Suprapubic skin (tissue), 4 donors: ENCODE results near the gene ARMH3. TPM values are rescaled to one million over a fixed set of nuclear protein-coding genes. Genes with fewer than 3 reads are reported as not detected.

Experiments used
- DNase-seq, 2 donors: peaks; one replicate each; pipeline ENCODE4 v3.0.0-alpha.2; 2019; ENCODE audit warnings: low spot score in 2 of 2
- H3K27ac ChIP-seq: fragments of 200-600 bp; sonication (generic); one replicate; pipeline ENCODE4 v1.5.1; 2019
- H3K27me3 ChIP-seq: fragments of 200-600 bp; sonication (generic); one replicate; pipeline ENCODE4 v1.5.1; 2019
- H3K36me3 ChIP-seq: fragments of 200-600 bp; sonication (generic); one replicate; pipeline ENCODE4 v1.5.1; 2019
- H3K4me1 ChIP-seq: fragments of 200-600 bp; sonication (generic); one replicate; pipeline ENCODE4 v1.5.1; 2019
- H3K4me3 ChIP-seq: fragments of 200-600 bp; sonication (generic); one replicate; pipeline ENCODE4 v1.5.1; 2019; ENCODE audit warnings: mild to moderate bottlenecking
- H3K9me3 ChIP-seq: fragments of 200-600 bp; sonication (generic); one replicate; pipeline ENCODE4 v1.5.1; 2019
- CTCF ChIP-seq, 2 donors: fragments of 200-600 bp in 1 of 2; fragments of 450-650 bp in 1 of 2; sonication (generic) in 1 of 2; IDR thresholded peaks; one replicate each; pipeline ENCODE4 v1.5.1; 2016 to 2019; ENCODE audit warnings: antibody characterized with exemption in 2 of 2, mild to moderate bottlenecking in 1 of 2, moderate library complexity in 1 of 2
- EP300 ChIP-seq: sonication (generic); formaldehyde crosslinking; IDR thresholded peaks from one replicate; pipeline ENCODE4 v1.6.1; 2017; ENCODE audit warnings: antibody characterized with exemption
- POLR2A ChIP-seq, 2 donors: fragments of 450-650 bp; IDR thresholded peaks; one replicate each; pipeline ENCODE4 v1.6.1; 2017; ENCODE audit warnings: antibody characterized with exemption in 2 of 2, mild to moderate bottlenecking in 2 of 2, moderate library complexity in 2 of 2
- POLR2AphosphoS5 ChIP-seq, 3 donors: sonication (generic); formaldehyde crosslinking; IDR thresholded peaks; one replicate each; pipeline ENCODE4 v1.6.1; 2017; ENCODE audit warnings: antibody characterized with exemption in 3 of 3
- WGBS: methylation state at CpG from one replicate; pipeline ENCODE4 v1.1.5; 2018; 5-methylcytosine and 5-hydroxymethylcytosine counted together
- total RNA-seq, 4 donors: library from RNA; depleted of rRNA; stranded (reverse); fragments of >200 nt; gene quantifications; one replicate each; pipeline ENCODE4 v1.1.0, GENCODE V29; 2016

ARMH3 gene
- total RNA-seq, 4 donors from 2014 or later: 12.1 to 25.7 (median 20.4) TPM

DNA sequence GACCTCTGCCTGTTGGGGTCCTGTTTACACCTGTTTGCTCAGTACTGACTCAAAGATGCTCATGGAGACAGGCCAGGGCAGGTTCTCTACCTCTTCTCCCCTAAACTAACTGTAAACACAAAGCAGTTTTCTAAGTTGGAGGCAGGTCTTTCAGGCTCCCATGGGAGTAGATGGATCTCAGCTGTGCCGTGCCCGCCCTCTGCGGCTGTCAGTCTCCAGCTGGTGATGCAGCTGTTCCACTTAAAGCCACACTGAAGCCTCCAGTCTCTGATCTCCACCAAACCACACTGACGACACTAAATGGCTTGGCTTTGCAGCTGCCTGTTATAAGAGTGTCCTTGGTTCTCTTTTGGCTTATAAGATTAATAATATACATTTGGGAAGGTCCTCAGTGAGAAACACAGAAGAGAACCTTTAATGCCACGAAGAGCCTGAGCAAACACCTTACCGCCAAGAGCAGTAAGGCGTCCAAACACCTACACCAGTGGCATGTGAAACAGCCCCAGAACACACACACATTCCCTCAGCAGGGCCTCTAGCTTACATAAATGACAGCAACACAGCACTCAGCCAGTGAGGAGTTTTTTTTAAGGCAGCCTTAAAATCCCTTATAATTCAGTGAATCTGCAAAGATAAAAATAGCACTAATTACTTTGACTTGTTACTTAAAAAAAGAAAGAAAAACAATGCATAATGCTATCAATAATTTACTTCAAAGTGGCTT lies 152.0 kb downstream of the ARMH3 start:
- Histone ChIP-seq H3K4me1 (no peaks in the 10 kb centered on the region), H3K36me3 (peaks cover 10% of the 10 kb centered on the region), H3K9me3 (no peaks in the 10 kb centered on the region), H3K27me3 (no peaks in the 10 kb centered on the region), H3K27ac (no peak overlapping the region), H3K4me3 (no peak overlapping the region)
- TF ChIP-seq EP300: no peak
- TF ChIP-seq POLR2AphosphoS5 (IDR thresholded peaks at IDR 0.05): no peak
- TF ChIP-seq CTCF (IDR thresholded peaks at IDR 0.05): no peak
- TF ChIP-seq POLR2A (IDR thresholded peaks at IDR 0.05): no peak
- DNase-seq: no peak
- WGBS: 86% methylated on average over 7 of the region's 7 CpGs

DNA sequence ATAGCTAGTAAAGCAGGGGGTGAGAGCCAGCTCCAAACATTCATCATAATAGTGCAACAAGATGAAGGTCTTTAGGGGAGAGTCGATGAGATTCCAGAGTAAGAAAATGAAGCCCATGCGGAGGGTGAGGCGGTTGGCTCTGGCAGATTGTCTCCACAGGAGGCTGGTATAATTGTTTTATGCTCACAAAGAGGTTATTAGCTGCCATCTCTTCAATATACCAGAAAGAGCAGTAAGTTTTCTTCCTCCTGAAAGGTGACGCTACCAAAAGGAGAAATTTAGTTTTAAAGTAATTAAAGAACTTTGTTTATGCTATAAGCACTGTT lies 153.2 kb downstream of the ARMH3 start:
- WGBS: 90% methylated on average over 4 of the region's 4 CpGs
- DNase-seq: no peak
- Histone ChIP-seq H3K36me3 (peaks cover 10% of the 10 kb centered on the region), H3K9me3 (no peaks in the 10 kb centered on the region), H3K4me3 (no peak overlapping the region), H3K27ac (no peak overlapping the region), H3K4me1 (no peaks in the 10 kb centered on the region), H3K27me3 (no peaks in the 10 kb centered on the region)
- TF ChIP-seq POLR2A (IDR thresholded peaks at IDR 0.05) (no peak), EP300 (no peak), CTCF (IDR thresholded peaks at IDR 0.05) (no peak), POLR2AphosphoS5 (IDR thresholded peaks at IDR 0.05) (no peak)

DNA sequence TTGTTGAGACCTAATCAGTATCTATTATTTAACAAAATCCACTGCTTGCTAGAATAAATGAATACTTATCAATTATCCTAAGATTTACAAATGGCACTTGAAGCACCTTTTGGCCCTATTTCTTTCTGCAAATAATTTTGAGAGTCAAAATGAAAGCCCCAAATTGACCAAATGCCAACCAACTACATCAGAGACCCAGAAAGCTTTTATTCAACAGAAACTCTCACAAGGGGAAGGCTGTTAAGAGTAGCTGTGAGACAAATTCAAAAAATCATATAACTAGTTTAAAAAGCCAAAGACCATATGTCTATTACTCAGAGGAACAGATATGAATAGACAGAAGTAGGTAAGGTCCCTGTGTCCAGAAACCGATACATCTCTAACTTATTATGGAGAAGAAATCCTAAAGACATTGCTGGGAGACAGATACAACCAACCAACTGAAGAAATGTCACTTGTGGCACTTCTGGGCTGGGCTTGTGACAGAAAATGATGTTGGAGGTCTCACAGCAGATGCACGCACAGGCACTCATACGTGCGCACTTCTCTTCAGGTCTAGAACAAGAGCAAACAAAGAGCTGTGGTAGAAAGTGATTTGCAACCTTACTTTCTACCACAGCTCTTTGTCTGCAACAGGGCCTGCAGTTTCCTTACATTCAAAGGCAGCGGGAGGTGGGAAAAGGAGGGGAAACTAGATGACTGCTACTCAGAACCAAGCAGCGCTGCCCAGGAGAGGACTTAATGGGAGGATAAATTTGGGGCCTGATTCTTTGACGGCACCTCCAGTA lies 153.7 kb downstream of the ARMH3 start:
- Histone ChIP-seq H3K36me3 (peaks cover 10% of the 10 kb centered on the region), H3K27ac (no peak overlapping the region), H3K9me3 (no peaks in the 10 kb centered on the region), H3K4me3 (no peak overlapping the region), H3K4me1 (no peaks in the 10 kb centered on the region), H3K27me3 (no peaks in the 10 kb centered on the region)
- TF ChIP-seq POLR2A (IDR thresholded peaks at IDR 0.05): no peak
- no peak for TF ChIP-seq EP300
- TF ChIP-seq CTCF (IDR thresholded peaks at IDR 0.05): no peak
- TF ChIP-seq POLR2AphosphoS5 (IDR thresholded peaks at IDR 0.05): no peak
- WGBS: 95% methylated on average over 7 of the region's 7 CpGs
- DNase-seq: no peak

GRCh38 chr10:101901340-101901739 lies 154.6 kb downstream of the ARMH3 start:
- no peaks in the 10 kb centered on the region for H3K27me3 ChIP-seq
- peaks cover 10% of the 10 kb centered on the region for H3K36me3 ChIP-seq
- 82% methylated on average over 6 of the region's 6 CpGs for WGBS
- H3K4me3 ChIP-seq: no peak overlapping the region
- H3K27ac ChIP-seq: no peak overlapping the region
- no peak for DNase-seq
- H3K9me3 ChIP-seq: no peaks in the 10 kb centered on the region
- H3K4me1 ChIP-seq: no peaks in the 10 kb centered on the region
- TF ChIP-seq POLR2A (IDR thresholded peaks at IDR 0.05) (no peak), EP300 (no peak), CTCF (IDR thresholded peaks at IDR 0.05) (no peak), POLR2AphosphoS5 (IDR thresholded peaks at IDR 0.05) (no peak)

DNA sequence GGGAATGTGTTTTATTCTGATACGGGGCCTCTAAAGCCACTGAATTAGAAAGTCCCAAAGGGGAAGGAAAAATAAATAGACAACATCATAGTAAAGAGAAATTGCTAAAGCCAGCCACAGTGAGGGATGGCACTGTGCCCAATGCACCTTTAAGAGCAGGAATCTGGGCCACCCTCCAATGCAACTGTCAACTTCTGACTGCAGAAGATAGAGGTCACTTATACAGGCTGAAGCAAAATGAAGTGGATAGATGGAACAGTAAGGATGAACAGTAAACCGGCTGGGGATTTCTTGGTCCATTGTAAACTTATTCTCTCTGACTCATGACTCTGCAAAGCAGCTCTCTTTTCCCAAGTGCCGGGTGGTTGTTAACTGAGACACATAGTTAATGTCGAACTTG lies 158.3 kb downstream of the ARMH3 start:
- Histone ChIP-seq H3K36me3 (peaks cover 3% of the 10 kb centered on the region), H3K9me3 (no peaks in the 10 kb centered on the region), H3K4me1 (no peaks in the 10 kb centered on the region), H3K27ac (no peak overlapping the region), H3K4me3 (no peak overlapping the region), H3K27me3 (no peaks in the 10 kb centered on the region)
- 72% methylated on average over 4 of the region's 4 CpGs for WGBS
- no peak for DNase-seq
- TF ChIP-seq POLR2AphosphoS5 (IDR thresholded peaks at IDR 0.05): no peak
- TF ChIP-seq CTCF (IDR thresholded peaks at IDR 0.05): no peak
- TF ChIP-seq EP300: no peak
- TF ChIP-seq POLR2A (IDR thresholded peaks at IDR 0.05): no peak
